GM12878 (cell line): Measurements from ENCODE around the gene CELSR1. TPM values are rescaled to one million over a fixed set of nuclear protein-coding genes. Genes with fewer than 3 reads are reported as not detected.

Experiments
- ATAC-seq: fragments of 200-7000 bp; cut with Tn5 transposase; 3 replicates; pipeline ENCODE4 v1.9.1; 2020; ENCODE audit warnings: mild to moderate bottlenecking, moderate library complexity
- BruUV-seq: library from RNA; stranded (reverse); fragments of 400-500 nt; replicated peaks from 2 replicates; lab custom pipeline; 2021; lab: Mats Ljungman, UMichigan
- CTCF ChIA-PET: fragments of 300-600 bp; sonication (Branson Sonifier 250); formaldehyde crosslinking; extraction: SDS; loops from one replicate; lab custom pipeline; 2021; ENCODE audit warnings: inconsistent platforms; lab: Yijun Ruan, JAX
- POLR2A ChIA-PET: fragments of 350-600 bp; formaldehyde crosslinking; extraction: SDS; loops from one replicate; lab custom pipeline; 2021; ENCODE audit warnings: inconsistent platforms; lab: Charles Lee
- RAD21 ChIA-PET: fragments of 300-600 bp; sonication (Branson Sonifier 250); formaldehyde crosslinking; loops from one replicate; lab custom pipeline; 2023; ENCODE audit warnings: antibody characterized with exemption; ENCODE audit not compliant: unreplicated experiment; lab: Charles Lee
- SMC1A ChIA-PET: fragments of 300-600 bp; sonication (Branson Sonifier 250); formaldehyde crosslinking; loops from one replicate; lab custom pipeline; 2023; ENCODE audit not compliant: unreplicated experiment, uncharacterized antibody; lab: Charles Lee
- DNase-seq: peaks from one replicate; pipeline ENCODE4 v3.0.0-alpha.2; 2011; ENCODE audit warnings: low read depth, low spot score
- FAIRE-seq: peaks from 3 replicates; lab custom pipeline; 2011; peaks lifted over from hg19 to GRCh38; lab: Jason Lieb, UNC
- H2AFZ ChIP-seq: 2 replicates; pipeline ENCODE4 v1.6.0; 2011; ENCODE audit warnings: low read depth, low read length, control low read depth; ENCODE audit not compliant: control insufficient read depth
- H3K27ac ChIP-seq: 2 replicates; pipeline ENCODE4 v1.5.1; 2011; ENCODE audit warnings: control low read depth; ENCODE audit not compliant: control insufficient read depth, insufficient read depth
- H3K27me3 ChIP-seq, 2 experiments: replicated peaks in 1 of 2; 2 replicates each; pipeline versions ENCODE4 v1.6.0 to v1.6.1; 2011; ENCODE audit warnings: low read length in 1 of 2; ENCODE audit not compliant: control insufficient read depth in 2 of 2, insufficient read depth in 2 of 2
- H3K36me3 ChIP-seq, 2 experiments: 2 replicates each; pipeline ENCODE4 v1.5.1; 2011; ENCODE audit warnings: low read length in 1 of 2; ENCODE audit not compliant: control insufficient read depth in 2 of 2, insufficient read depth in 2 of 2
- H3K4me1 ChIP-seq: 2 replicates; pipeline ENCODE4 v1.6.1; 2011; ENCODE audit warnings: mild to moderate bottlenecking, low read length, moderate library complexity, mixed read lengths; ENCODE audit not compliant: control insufficient read depth, insufficient read depth
- H3K4me2 ChIP-seq: 2 replicates; pipeline ENCODE4 v1.6.0; 2011; ENCODE audit warnings: control low read depth; ENCODE audit not compliant: control insufficient read depth, insufficient read depth
- H3K4me3 ChIP-seq: fragments of 200-600 bp; sonication (generic); 2 replicates; pipeline ENCODE4 v1.5.1; 2016
- H3K79me2 ChIP-seq: 2 replicates; pipeline ENCODE4 v1.6.0; 2011; ENCODE audit warnings: low read length; ENCODE audit not compliant: control insufficient read depth, insufficient read depth
- H3K9ac ChIP-seq: 2 replicates; pipeline ENCODE4 v1.8.0; 2011; ENCODE audit warnings: low read length, control low read depth, mixed read lengths; ENCODE audit not compliant: control insufficient read depth, insufficient read depth
- H3K9me3 ChIP-seq: replicated peaks from 3 replicates; pipeline ENCODE4 v1.5.1; 2011; ENCODE audit warnings: mild to moderate bottlenecking, low read length; ENCODE audit not compliant: control insufficient read depth, insufficient read depth
- H4K20me1 ChIP-seq: 2 replicates; pipeline ENCODE4 v1.6.0; 2011; ENCODE audit not compliant: control insufficient read depth, insufficient read depth
- BHLHE40 ChIP-seq, 2 experiments: fragments of 450-650 bp in 1 of 2; IDR thresholded peaks; 2 replicates each; pipeline ENCODE4 v1.6.1; 2011 to 2017; ENCODE audit warnings: low read depth in 2 of 2, borderline replicate concordance in 1 of 2, improper control_type of control experiment in 1 of 2, low read length in 1 of 2, mild to moderate bottlenecking in 1 of 2
- EGR1 ChIP-seq, 2 experiments: IDR thresholded peaks; 1 replicate in 1 of 2; 2 replicates in 1 of 2; pipeline ENCODE4 v1.6.1; 2011 to 2012; ENCODE audit warnings: low read depth in 2 of 2, low read length in 2 of 2, borderline replicate concordance in 1 of 2, mild to moderate bottlenecking in 1 of 2, moderate library complexity in 1 of 2
- EP300 ChIP-seq, 2 experiments: fragments of 150-350 bp in 1 of 2; IDR thresholded peaks; 2 replicates each; pipeline ENCODE4 v1.6.1; 2011 to 2012; ENCODE audit warnings: low read depth in 2 of 2, low read length in 2 of 2, borderline replicate concordance in 1 of 2, improper control_type of control experiment in 1 of 2, inconsistent platforms in 1 of 2; ENCODE audit not compliant: control insufficient read depth in 1 of 2
- ESRRA ChIP-seq: IDR thresholded peaks from 2 replicates; pipeline ENCODE4 v1.6.1; 2012; ENCODE audit warnings: mild to moderate bottlenecking, low read length, improper control_type of control experiment
- NFYB ChIP-seq: IDR thresholded peaks from 2 replicates; pipeline ENCODE4 v1.6.1; 2011; ENCODE audit warnings: low read depth, mild to moderate bottlenecking, low read length, improper control_type of control experiment, moderate library complexity; ENCODE audit not compliant: insufficient read depth
- NRF1 ChIP-seq: conservative IDR thresholded peaks from 2 replicates; pipeline ENCODE4 v1.6.1; 2011; ENCODE audit warnings: mild to moderate bottlenecking, low read depth, low read length, improper control_type of control experiment
- POLR2A ChIP-seq: IDR thresholded peaks from 2 replicates; pipeline ENCODE4 v1.6.1; 2011; ENCODE audit warnings: low read depth, mild to moderate bottlenecking, low read length
- RELA ChIP-seq: fragments of 450-650 bp; IDR thresholded peaks from 2 replicates; pipeline ENCODE4 v1.8.0; 2014; ENCODE audit warnings: borderline replicate concordance; ENCODE audit not compliant: partially characterized antibody
- SUZ12 ChIP-seq: fragments of 200-600 bp; sonication (generic); IDR thresholded peaks from one replicate; pipeline ENCODE4 v1.6.1; 2018; ENCODE audit warnings: antibody characterized with exemption, mild to moderate bottlenecking; ENCODE audit not compliant: unreplicated experiment
- TBL1XR1 ChIP-seq: IDR thresholded peaks from 2 replicates; pipeline ENCODE4 v1.6.1; 2012; ENCODE audit warnings: low read depth, low read length, improper control_type of control experiment
- WGBS: methylation state at CpG from one replicate; pipeline ENCODE4 v1.1.6; 2016; ENCODE audit warnings: low lambda C conversion rate; ENCODE audit not compliant: insufficient replicate concordance, insufficient coverage; ENCODE audit errors: missing lambda C conversion rate; 5-methylcytosine and 5-hydroxymethylcytosine counted together
- in situ Hi-C: fragments of 300-500 bp; cut with MboI; formaldehyde crosslinking; loops from 9 replicates; pipeline ENCODE4 v1.14.3; 2018; ENCODE audit warnings: mixed read lengths
- intact Hi-C: fragments of 100-400 bp; cut with micrococcal nuclease; formaldehyde crosslinking; loops from one replicate; pipeline ENCODE4 v1.14.2; 2022; ENCODE audit not compliant: unreplicated experiment
- polyA plus RNA-seq, 11 experiments: library from polyadenylated mRNA; depleted of rRNA in 4 of 11; unstranded in 6 of 11; stranded (reverse) in 5 of 11; fragments of >200 nt; fragmentation: Nextera tagmentation in 4 of 11; fragmentation: Illumina TruSeq in 1 of 11; extraction: Ambion mirVana in 4 of 11; extraction: Trizol in 1 of 11; gene quantifications; 1 replicate in 1 of 11; 2 replicates in 10 of 11; pipeline versions ENCODE4 v1.2.1 to v1.2.3, GENCODE V29; 2011 to 2016; ENCODE audit warnings: inconsistent platforms in 2 of 11, missing spikeins in 2 of 11, low read depth in 1 of 11
- total RNA-seq, 4 experiments: library from RNA; depleted of rRNA in 3 of 4; stranded (reverse); fragments of >200 nt in 3 of 4; fragmentation: Illumina TruSeq in 1 of 4; extraction: Trizol in 1 of 4; gene quantifications; 2 replicates each; pipeline versions ENCODE4 v1.2.1 to v1.2.3, GENCODE V29; 2013 to 2021
- TF ChIP-seq, protein P1 (sequence below): IDR thresholded peaks from 2 replicates; pipeline ENCODE4 v1.6.1; 2012; ENCODE audit warnings: low read depth, low read length, improper control_type of control experiment
- TF ChIP-seq, protein P2 (sequence below): fragments of 450-650 bp; IDR thresholded peaks from 2 replicates; pipeline ENCODE4 v1.6.1; 2018; ENCODE audit warnings: mild to moderate bottlenecking, low read depth, moderate library complexity; ENCODE audit not compliant: partially characterized antibody

The CELSR1 gene
- total and polyA plus RNA-seq, 10 of the 15 experiments (the other 5 are each of a cell fraction or from before 2014, with no cell fraction given), result 0.05 to 1.7 (median 0.35) TPM; not detected in 2

DNA sequence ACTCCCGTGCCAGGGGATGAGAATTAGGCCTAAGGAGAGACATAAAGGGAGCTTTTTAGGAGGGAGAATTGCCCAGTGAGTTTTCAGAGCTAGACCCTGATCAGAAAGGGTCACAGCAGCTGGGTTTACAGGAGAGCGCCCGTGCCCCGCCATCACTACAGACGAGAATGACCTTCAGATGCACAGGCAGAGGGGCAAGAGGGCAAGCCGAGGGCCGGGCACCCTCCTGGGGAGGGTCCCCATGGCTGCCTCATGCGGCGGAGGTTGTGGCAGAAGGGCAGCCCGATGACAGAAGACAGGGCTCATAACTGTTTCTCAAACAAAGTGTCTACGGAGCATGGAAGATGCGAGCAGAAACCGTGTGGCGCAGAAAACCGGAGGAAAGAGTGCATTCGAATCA is 129.7 kb downstream of the CELSR1 start:
- DNase-seq (no peak), ATAC-seq (no peak), FAIRE-seq (no peak)
- WGBS, result 52% methylated on average over 16 of the region's 16 CpGs
- H3K4me2 ChIP-seq, result no peak overlapping the region
- H3K4me3 ChIP-seq, result no peak overlapping the region
- H3K9ac ChIP-seq, result no peak overlapping the region
- H3K4me1 ChIP-seq, result no peaks in the 10 kb centered on the region
- no peaks in the 10 kb centered on the region for H3K36me3 ChIP-seq
- intact Hi-C loops (no loop called here), in situ Hi-C loops (no loop called here)
- ChIA-PET SMC1A (no interaction called here), CTCF (no interaction called here), POLR2A (no interaction called here), RAD21 (no interaction called here)
- no peaks in the 10 kb centered on the region for H3K9me3 ChIP-seq
- no peaks in the 10 kb centered on the region for H3K79me2 ChIP-seq
- no peaks in the 10 kb centered on the region for H4K20me1 ChIP-seq
- H3K27ac ChIP-seq, result no peak overlapping the region
- no peak overlapping the region for H2AFZ ChIP-seq
- no TSS peak for BruUV-seq
- TF ChIP-seq EGR1 (IDR thresholded peaks at IDR 0.05; ENCODE audit: borderline replicate concordance in 1 of 2, low read depth in 2 of 2, low read length in 2 of 2), result no peak
- TF ChIP-seq RELA, result no peak
- no peak for TF ChIP-seq BHLHE40 (IDR thresholded peaks at IDR 0.05; ENCODE audit: borderline replicate concordance in 1 of 2, low read depth in 2 of 2, low read length in 1 of 2)
- TF ChIP-seq, protein P1, sequence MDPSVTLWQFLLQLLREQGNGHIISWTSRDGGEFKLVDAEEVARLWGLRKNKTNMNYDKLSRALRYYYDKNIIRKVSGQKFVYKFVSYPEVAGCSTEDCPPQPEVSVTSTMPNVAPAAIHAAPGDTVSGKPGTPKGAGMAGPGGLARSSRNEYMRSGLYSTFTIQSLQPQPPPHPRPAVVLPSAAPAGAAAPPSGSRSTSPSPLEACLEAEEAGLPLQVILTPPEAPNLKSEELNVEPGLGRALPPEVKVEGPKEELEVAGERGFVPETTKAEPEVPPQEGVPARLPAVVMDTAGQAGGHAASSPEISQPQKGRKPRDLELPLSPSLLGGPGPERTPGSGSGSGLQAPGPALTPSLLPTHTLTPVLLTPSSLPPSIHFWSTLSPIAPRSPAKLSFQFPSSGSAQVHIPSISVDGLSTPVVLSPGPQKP, result no peak
- TF ChIP-seq POLR2A, result no peak
- TF ChIP-seq, protein P2, sequence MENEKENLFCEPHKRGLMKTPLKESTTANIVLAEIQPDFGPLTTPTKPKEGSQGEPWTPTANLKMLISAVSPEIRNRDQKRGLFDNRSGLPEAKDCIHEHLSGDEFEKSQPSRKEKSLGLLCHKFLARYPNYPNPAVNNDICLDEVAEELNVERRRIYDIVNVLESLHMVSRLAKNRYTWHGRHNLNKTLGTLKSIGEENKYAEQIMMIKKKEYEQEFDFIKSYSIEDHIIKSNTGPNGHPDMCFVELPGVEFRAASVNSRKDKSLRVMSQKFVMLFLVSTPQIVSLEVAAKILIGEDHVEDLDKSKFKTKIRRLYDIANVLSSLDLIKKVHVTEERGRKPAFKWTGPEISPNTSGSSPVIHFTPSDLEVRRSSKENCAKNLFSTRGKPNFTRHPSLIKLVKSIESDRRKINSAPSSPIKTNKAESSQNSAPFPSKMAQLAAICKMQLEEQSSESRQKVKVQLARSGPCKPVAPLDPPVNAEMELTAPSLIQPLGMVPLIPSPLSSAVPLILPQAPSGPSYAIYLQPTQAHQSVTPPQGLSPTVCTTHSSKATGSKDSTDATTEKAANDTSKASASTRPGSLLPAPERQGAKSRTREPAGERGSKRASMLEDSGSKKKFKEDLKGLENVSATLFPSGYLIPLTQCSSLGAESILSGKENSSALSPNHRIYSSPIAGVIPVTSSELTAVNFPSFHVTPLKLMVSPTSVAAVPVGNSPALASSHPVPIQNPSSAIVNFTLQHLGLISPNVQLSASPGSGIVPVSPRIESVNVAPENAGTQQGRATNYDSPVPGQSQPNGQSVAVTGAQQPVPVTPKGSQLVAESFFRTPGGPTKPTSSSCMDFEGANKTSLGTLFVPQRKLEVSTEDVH, result no peak
- TF ChIP-seq EP300 (IDR thresholded peaks at IDR 0.05; ENCODE audit: borderline replicate concordance in 1 of 2, control insufficient read depth in 1 of 2, low read depth in 2 of 2, low read length in 2 of 2), result no peak
- no peak for TF ChIP-seq NRF1
- no peak for TF ChIP-seq SUZ12
- no peak for TF ChIP-seq ESRRA
- no peak for TF ChIP-seq NFYB
- no peak for TF ChIP-seq TBL1XR1
- TF ChIP-seq, all 136 proteins: peak for 0
- H3K27me3 ChIP-seq, result no peaks in the 10 kb centered on the region
